HL-60 (cell line): ENCODE data around the gene SELP.

Experiments used
- DNase-seq, 2 experiments: peaks; one replicate each; pipeline ENCODE4 v3.0.0-alpha.2; 2010 to 2020; ENCODE audit warnings: low read depth in 1 of 2, low spot score in 1 of 2
- H3K27ac ChIP-seq: fragments of 250-450 bp; sonication (Bioruptor Pico); replicated peaks from 2 replicates; pipeline ENCODE4 v1.5.1; 2020; ENCODE audit warnings: mild to moderate bottlenecking, moderate library complexity
- H3K27me3 ChIP-seq: fragments of 250-450 bp; sonication (Bioruptor Pico); 2 replicates; pipeline ENCODE4 v1.5.1; 2021; ENCODE audit warnings: mild to moderate bottlenecking, moderate library complexity; ENCODE audit not compliant: insufficient read depth, poor library complexity, severe bottlenecking
- H3K4me3 ChIP-seq: replicated peaks from 2 replicates; pipeline ENCODE4 v1.5.1; 2011; ENCODE audit warnings: mild to moderate bottlenecking, control low read depth, low read length; ENCODE audit not compliant: insufficient read depth
- GABPA ChIP-seq: IDR thresholded peaks from 2 replicates; pipeline ENCODE4 v1.6.1; 2012; ENCODE audit warnings: low read depth
- POLR2AphosphoS5 ChIP-seq: IDR thresholded peaks from 2 replicates; pipeline ENCODE4 v1.6.1; 2012; ENCODE audit warnings: low read depth
- SPI1 ChIP-seq: IDR thresholded peaks from 2 replicates; pipeline ENCODE4 v1.6.1; 2012; ENCODE audit warnings: low read depth, mild to moderate bottlenecking, borderline replicate concordance
- TF ChIP-seq, protein P1 (sequence below): IDR thresholded peaks from one replicate; pipeline ENCODE4 v1.5.1; 2011; ENCODE audit warnings: low read length, control low read depth, inconsistent platforms; ENCODE audit not compliant: insufficient read depth
- TF ChIP-seq, protein P2 (sequence below): IDR thresholded peaks from 2 replicates; pipeline ENCODE4 v1.6.1; 2012; ENCODE audit warnings: low read depth; ENCODE audit not compliant: insufficient replicate concordance

The SELP gene

DNA sequence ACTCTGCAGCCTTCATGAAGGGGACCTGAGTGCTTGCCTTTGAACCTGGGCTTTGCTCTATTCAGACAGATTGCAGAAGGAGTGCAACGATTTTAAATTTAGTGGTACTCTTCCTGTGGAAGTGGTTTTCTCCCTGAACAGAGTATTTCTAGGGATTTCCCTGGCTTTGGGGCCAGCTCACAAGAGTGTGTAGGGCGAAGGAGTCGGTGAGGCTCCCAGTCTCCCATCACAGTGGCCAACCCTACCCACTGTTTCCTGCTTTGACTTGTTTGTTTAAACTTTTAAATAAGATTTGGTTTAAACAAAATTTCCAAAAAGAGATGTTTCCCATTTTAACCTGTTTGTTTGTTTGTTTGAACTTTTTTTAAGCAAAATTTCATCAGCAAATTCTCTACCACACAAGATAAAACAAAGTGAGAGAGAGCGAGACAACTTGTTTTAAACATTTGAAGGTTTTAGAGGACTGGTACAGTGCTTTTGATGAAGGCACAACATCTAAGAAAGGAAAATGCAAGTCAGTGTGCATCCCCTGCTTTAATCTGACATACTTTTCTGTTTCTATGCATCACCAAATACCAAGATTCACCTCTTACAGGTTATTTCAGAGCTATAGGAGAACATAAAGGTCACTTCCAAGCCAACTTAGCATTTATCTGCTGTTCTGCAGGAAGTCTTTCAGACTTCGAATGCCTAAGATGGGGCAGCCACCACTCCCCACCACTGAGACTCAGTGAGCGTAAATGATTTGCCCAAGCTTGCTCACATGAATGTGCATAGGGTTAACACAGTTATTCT lies 6.6 kb downstream of the SELP start:
- H3K27ac ChIP-seq, result no peak overlapping the region
- no peak for DNase-seq
- no peak for TF ChIP-seq POLR2AphosphoS5
- TF ChIP-seq, protein P1, sequence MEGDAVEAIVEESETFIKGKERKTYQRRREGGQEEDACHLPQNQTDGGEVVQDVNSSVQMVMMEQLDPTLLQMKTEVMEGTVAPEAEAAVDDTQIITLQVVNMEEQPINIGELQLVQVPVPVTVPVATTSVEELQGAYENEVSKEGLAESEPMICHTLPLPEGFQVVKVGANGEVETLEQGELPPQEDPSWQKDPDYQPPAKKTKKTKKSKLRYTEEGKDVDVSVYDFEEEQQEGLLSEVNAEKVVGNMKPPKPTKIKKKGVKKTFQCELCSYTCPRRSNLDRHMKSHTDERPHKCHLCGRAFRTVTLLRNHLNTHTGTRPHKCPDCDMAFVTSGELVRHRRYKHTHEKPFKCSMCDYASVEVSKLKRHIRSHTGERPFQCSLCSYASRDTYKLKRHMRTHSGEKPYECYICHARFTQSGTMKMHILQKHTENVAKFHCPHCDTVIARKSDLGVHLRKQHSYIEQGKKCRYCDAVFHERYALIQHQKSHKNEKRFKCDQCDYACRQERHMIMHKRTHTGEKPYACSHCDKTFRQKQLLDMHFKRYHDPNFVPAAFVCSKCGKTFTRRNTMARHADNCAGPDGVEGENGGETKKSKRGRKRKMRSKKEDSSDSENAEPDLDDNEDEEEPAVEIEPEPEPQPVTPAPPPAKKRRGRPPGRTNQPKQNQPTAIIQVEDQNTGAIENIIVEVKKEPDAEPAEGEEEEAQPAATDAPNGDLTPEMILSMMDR, result no peak
- TF ChIP-seq, protein P2, sequence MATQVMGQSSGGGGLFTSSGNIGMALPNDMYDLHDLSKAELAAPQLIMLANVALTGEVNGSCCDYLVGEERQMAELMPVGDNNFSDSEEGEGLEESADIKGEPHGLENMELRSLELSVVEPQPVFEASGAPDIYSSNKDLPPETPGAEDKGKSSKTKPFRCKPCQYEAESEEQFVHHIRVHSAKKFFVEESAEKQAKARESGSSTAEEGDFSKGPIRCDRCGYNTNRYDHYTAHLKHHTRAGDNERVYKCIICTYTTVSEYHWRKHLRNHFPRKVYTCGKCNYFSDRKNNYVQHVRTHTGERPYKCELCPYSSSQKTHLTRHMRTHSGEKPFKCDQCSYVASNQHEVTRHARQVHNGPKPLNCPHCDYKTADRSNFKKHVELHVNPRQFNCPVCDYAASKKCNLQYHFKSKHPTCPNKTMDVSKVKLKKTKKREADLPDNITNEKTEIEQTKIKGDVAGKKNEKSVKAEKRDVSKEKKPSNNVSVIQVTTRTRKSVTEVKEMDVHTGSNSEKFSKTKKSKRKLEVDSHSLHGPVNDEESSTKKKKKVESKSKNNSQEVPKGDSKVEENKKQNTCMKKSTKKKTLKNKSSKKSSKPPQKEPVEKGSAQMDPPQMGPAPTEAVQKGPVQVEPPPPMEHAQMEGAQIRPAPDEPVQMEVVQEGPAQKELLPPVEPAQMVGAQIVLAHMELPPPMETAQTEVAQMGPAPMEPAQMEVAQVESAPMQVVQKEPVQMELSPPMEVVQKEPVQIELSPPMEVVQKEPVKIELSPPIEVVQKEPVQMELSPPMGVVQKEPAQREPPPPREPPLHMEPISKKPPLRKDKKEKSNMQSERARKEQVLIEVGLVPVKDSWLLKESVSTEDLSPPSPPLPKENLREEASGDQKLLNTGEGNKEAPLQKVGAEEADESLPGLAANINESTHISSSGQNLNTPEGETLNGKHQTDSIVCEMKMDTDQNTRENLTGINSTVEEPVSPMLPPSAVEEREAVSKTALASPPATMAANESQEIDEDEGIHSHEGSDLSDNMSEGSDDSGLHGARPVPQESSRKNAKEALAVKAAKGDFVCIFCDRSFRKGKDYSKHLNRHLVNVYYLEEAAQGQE, result no peak
- TF ChIP-seq SPI1, result no peak
- no peak for TF ChIP-seq GABPA
- no peaks in the 10 kb centered on the region for H3K27me3 ChIP-seq
- H3K4me3 ChIP-seq, result no peak overlapping the region

DNA sequence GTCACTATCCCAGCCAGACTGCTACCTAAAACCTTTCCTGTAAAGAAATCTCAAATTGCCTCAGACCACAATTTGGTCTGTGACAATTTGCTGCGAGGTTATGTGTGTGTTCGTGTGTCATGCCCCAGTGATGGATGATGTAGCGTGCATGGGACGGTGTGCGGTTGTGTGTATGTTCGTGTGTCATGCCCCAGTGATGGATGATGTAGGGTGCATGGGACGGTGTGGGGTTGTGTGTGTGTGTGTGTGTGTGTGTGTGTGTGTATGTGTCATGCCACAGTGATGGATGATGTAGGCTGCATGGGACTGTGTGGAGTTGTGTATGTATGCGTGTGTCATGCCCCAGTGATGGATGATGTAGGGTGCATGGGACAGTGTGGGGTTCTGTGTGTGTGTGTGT lies 9.4 kb downstream of the SELP start:
- H3K27ac ChIP-seq, result no peak overlapping the region
- no peaks in the 10 kb centered on the region for H3K27me3 ChIP-seq
- TF ChIP-seq, protein P1, result no peak
- TF ChIP-seq, protein P2, result no peak
- TF ChIP-seq SPI1 (no peak), POLR2AphosphoS5 (no peak), GABPA (no peak)
- DNase-seq, result no peak
- no peak overlapping the region for H3K4me3 ChIP-seq

DNA sequence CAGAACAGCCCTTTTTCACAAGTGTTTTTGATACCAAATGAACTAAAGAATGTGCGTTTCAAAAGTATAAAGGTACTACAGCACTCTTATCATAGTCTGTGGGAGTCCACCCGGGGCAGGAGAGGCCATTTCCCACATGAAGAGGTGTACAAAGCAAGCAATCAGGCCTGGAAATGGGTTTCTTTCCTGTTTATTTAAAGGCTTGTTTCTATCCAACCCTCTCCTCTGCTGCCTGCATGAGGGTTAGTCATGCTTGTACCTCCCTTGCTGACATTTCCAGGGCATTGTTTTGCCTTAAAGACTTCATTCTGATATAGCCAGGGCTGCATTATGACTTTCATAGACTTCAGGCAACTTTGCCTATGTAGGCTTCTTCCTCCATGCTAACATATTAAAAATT lies 11.6 kb downstream of the SELP start:
- no peak for DNase-seq
- TF ChIP-seq GABPA (no peak), POLR2AphosphoS5 (no peak), SPI1 (no peak)
- TF ChIP-seq, protein P1, result no peak
- TF ChIP-seq, protein P2, result no peak
- Histone ChIP-seq H3K27ac (no peak overlapping the region), H3K27me3 (peaks cover 5% of the 10 kb centered on the region), H3K4me3 (no peak overlapping the region)
